HCT116 (cell line): ENCODE results near the gene TMEM203. TPM values are rescaled to one million over a fixed set of nuclear protein-coding genes. Genes with fewer than 3 reads are reported as not detected.

Experiments used
- ATAC-seq: fragments of 200-7000 bp; cut with Tn5 transposase; 2 replicates; pipeline ENCODE4 v1.9.1; 2020; ENCODE audit warnings: mild to moderate bottlenecking, moderate library complexity
- BruUV-seq: library from RNA; stranded (reverse); fragments of 400-500 nt; replicated peaks from 2 replicates; lab custom pipeline; 2021; lab: Mats Ljungman, UMichigan
- CTCF ChIA-PET: fragments of 300-600 bp; sonication (Branson Sonifier 250); formaldehyde crosslinking; loops from one replicate; lab custom pipeline; 2021; ENCODE audit warnings: antibody characterized with exemption; lab: Charles Lee
- POLR2A ChIA-PET: fragments of 300-600, 350-600 bp; sonication (Branson Sonifier 250); formaldehyde crosslinking; loops from one replicate; lab custom pipeline; 2021; ENCODE audit warnings: antibody characterized with exemption; lab: Charles Lee
- RAD21 ChIA-PET, 2 experiments: fragments of 300-600 bp; sonication (Branson Sonifier 250); formaldehyde crosslinking; loops; one replicate each; lab custom pipeline; 2023; ENCODE audit warnings: low total read pairs in 2 of 2; ENCODE audit not compliant: uncharacterized antibody in 2 of 2, unreplicated experiment in 2 of 2, low non-redundant PET in 1 of 2; lab: Charles Lee
- DNase-seq: peaks from one replicate; pipeline ENCODE4 v3.0.0-alpha.2; 2010; ENCODE audit warnings: low read depth, low spot score
- H2AFZ ChIP-seq: fragments of 200-600 bp; shearing (Covaris generic), sonication (generic); 2 replicates; pipeline ENCODE4 v1.6.1; 2017; ENCODE audit warnings: low read depth, mixed run types, mixed read lengths, antibody characterized with exemption, low read length; ENCODE audit not compliant: poor library complexity, severe bottlenecking
- H3K27ac ChIP-seq: 2 replicates; pipeline ENCODE4 v1.5.1; 2012; ENCODE audit warnings: low read depth, low read length
- H3K27me3 ChIP-seq: fragments of 200-600 bp; sonication (generic); 2 replicates; pipeline ENCODE4 v1.6.1; 2016; ENCODE audit warnings: mixed run types, low read length, mixed read lengths; ENCODE audit not compliant: insufficient read depth
- H3K36me3 ChIP-seq, 2 experiments: fragments of 200-500 bp in 1 of 2; fragments of 200-600 bp in 1 of 2; sonication (Bioruptor generic) in 1 of 2; sonication (generic) in 1 of 2; 2 replicates each; pipeline versions ENCODE4 v1.5.1 to v1.6.1; 2014 to 2016; ENCODE audit warnings: low read length in 2 of 2, inconsistent platforms in 1 of 2, mixed read lengths in 1 of 2, mixed run types in 1 of 2; ENCODE audit not compliant: insufficient read depth in 2 of 2, control insufficient read depth in 1 of 2
- H3K4me1 ChIP-seq, 2 experiments: fragments of 200-600 bp in 1 of 2; sonication (generic) in 1 of 2; 2 replicates each; pipeline versions ENCODE4 v1.5.1 to v1.6.1; 2012 to 2017; ENCODE audit warnings: low read length in 2 of 2, inconsistent platforms in 1 of 2, mild to moderate bottlenecking in 1 of 2, mixed read lengths in 1 of 2, mixed run types in 1 of 2, moderate library complexity in 1 of 2; ENCODE audit not compliant: insufficient read depth in 2 of 2, control insufficient read depth in 1 of 2
- H3K4me2 ChIP-seq: fragments of 200-600 bp; sonication (generic); 2 replicates; pipeline ENCODE4 v1.6.1; 2017; ENCODE audit warnings: mixed run types, low read length, mixed read lengths
- H3K4me3 ChIP-seq, 2 experiments: fragments of 200-600 bp in 1 of 2; sonication (generic) in 1 of 2; replicated peaks in 1 of 2; 2 replicates each; pipeline ENCODE4 v1.5.1; 2011 to 2016; ENCODE audit warnings: low read length in 2 of 2, control low read depth in 1 of 2, low read depth in 1 of 2, mild to moderate bottlenecking in 1 of 2, mixed read lengths in 1 of 2, mixed run types in 1 of 2
- H3K79me2 ChIP-seq: fragments of 200-600 bp; sonication (generic); 2 replicates; pipeline ENCODE4 v1.6.1; 2017; ENCODE audit warnings: mild to moderate bottlenecking, mixed run types, low read length, moderate library complexity, mixed read lengths; ENCODE audit not compliant: insufficient read depth
- H3K9ac ChIP-seq: fragments of 200-600 bp; sonication (generic); 2 replicates; pipeline ENCODE4 v1.6.1; 2016; ENCODE audit warnings: low read length, mixed read lengths
- H3K9me2 ChIP-seq: fragments of 200-600 bp; sonication (generic), shearing (Covaris generic); 2 replicates; pipeline ENCODE4 v1.6.1; 2017; ENCODE audit warnings: mixed run types, mild to moderate bottlenecking, moderate library complexity; ENCODE audit not compliant: insufficient read depth
- H3K9me3 ChIP-seq, 2 experiments: fragments of 200-500 bp in 1 of 2; fragments of 200-600 bp in 1 of 2; sonication (Bioruptor generic) in 1 of 2; sonication (generic) in 1 of 2; 2 replicates each; pipeline ENCODE4 v1.6.1; 2014 to 2017; ENCODE audit warnings: low read length in 2 of 2, mixed read lengths in 2 of 2, inconsistent platforms in 1 of 2, low read depth in 1 of 2, mild to moderate bottlenecking in 1 of 2, mixed run types in 1 of 2, moderate library complexity in 1 of 2; ENCODE audit not compliant: control insufficient read depth in 1 of 2, insufficient read depth in 1 of 2
- H4K20me1 ChIP-seq: fragments of 200-600 bp; sonication (generic), shearing (Covaris generic); 2 replicates; pipeline ENCODE4 v1.6.1; 2017; ENCODE audit warnings: mixed run types, mild to moderate bottlenecking, moderate library complexity; ENCODE audit not compliant: insufficient read depth
- ATF3 ChIP-seq: IDR thresholded peaks from 2 replicates; pipeline ENCODE4 v1.6.1; 2012
- CBX3 ChIP-seq: IDR thresholded peaks from 2 replicates; pipeline ENCODE4 v1.6.1; 2012; ENCODE audit warnings: low read depth
- CEBPB ChIP-seq: IDR thresholded peaks from 2 replicates; pipeline ENCODE4 v1.6.1; 2012; ENCODE audit warnings: low read depth
- JUND ChIP-seq: IDR thresholded peaks from 2 replicates; pipeline ENCODE4 v1.6.1; 2012
- MAX ChIP-seq: IDR thresholded peaks from 2 replicates; pipeline ENCODE4 v1.6.1; 2012
- POLR2AphosphoS5 ChIP-seq: IDR thresholded peaks from 2 replicates; pipeline ENCODE4 v1.6.1; 2011; ENCODE audit warnings: mild to moderate bottlenecking, low read depth, low read length, moderate library complexity
- RAD21 ChIP-seq: IDR thresholded peaks from 2 replicates; pipeline ENCODE4 v1.6.1; 2012; ENCODE audit warnings: low read depth, mild to moderate bottlenecking
- SIN3A ChIP-seq: IDR thresholded peaks from 2 replicates; pipeline ENCODE4 v1.6.1; 2012; ENCODE audit warnings: low read depth
- SP1 ChIP-seq: IDR thresholded peaks from 2 replicates; pipeline ENCODE4 v1.6.1; 2012; ENCODE audit warnings: low read depth
- SRF ChIP-seq: IDR thresholded peaks from 2 replicates; pipeline ENCODE4 v1.6.1; 2012; ENCODE audit warnings: low read depth
- TCF7L2 ChIP-seq: IDR thresholded peaks from 2 replicates; pipeline ENCODE4 v1.7.0; 2011; ENCODE audit warnings: borderline replicate concordance, inconsistent platforms; ENCODE audit not compliant: insufficient read depth, insufficient read length; ENCODE audit errors: extremely low read depth
- ZBTB33 ChIP-seq: IDR thresholded peaks from 2 replicates; pipeline ENCODE4 v1.6.1; 2011; ENCODE audit warnings: mild to moderate bottlenecking, low read length, moderate library complexity; ENCODE audit not compliant: insufficient replicate concordance; ENCODE audit errors: extremely low read depth
- ZFX ChIP-seq: fragments of 450-650 bp; IDR thresholded peaks from 2 replicates; pipeline ENCODE4 v1.6.1; 2017
- intact Hi-C: fragments of 100-400 bp; cut with micrococcal nuclease; formaldehyde crosslinking; loops from 2 replicates; pipeline ENCODE4 v1.10.0; 2022
- total RNA-seq: library from RNA; stranded (reverse); gene quantifications from one replicate; pipeline ENCODE4 v1.2.1, GENCODE V29; 2021; ENCODE audit not compliant: unreplicated experiment

The TMEM203 gene
- total RNA-seq, 1 experiment from 2014 or later, result 45.0 TPM

DNA sequence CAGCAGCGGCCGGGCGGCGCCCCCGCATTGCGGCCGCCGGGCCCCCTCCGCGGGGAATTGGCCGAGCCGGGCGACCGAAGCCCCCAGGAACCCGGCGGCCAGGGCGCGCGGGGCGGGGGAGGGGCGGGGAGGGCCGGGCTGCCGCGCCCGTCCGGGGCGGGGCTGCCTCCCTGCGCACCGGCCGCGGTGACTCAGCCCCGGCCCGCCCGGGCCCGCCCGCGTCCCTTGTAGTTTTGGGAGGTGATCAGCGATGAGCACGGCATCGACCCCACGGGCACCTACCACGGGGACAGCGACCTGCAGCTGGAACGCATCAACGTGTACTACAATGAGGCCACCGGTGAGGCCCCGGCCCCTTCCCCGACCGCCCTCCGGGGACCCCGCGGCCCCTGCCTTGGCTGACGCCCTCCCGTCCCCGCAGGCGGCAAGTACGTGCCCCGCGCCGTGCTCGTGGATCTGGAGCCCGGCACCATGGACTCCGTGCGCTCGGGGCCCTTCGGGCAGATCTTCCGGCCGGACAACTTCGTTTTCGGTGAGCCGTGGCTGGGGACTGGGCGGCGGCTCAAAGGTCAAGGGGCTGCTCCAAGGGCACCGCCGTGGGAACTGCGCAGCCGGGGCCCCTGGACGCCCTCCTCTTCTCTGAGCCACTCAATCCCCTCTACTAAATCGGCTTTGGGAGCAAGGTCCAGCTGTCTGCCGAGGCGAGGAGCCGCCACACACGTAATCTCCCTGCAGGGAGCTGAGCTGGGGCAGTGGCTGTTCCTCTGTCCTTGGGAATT is 36.2 kb upstream of the TMEM203 start:
- Histone ChIP-seq H2AFZ (no peak overlapping the region), H3K4me2 (peak overlapping the region; percentile 98), H3K4me3 (peak overlapping the region; percentile 85 to 96), H3K9ac (peak overlapping the region; percentile 93), H3K36me3 (peaks cover 11 to 21% of the 10 kb centered on the region in 2 experiments), H3K9me3 (no peaks in the 10 kb centered on the region), H3K27ac (peak overlapping the region; percentile 96), H3K9me2 (no peaks in the 10 kb centered on the region), H3K27me3 (no peaks in the 10 kb centered on the region), H3K79me2 (peaks cover 40% of the 10 kb centered on the region), H3K4me1 (peaks cover 29 to 55% of the 10 kb centered on the region in 2 experiments), H4K20me1 (peaks cover 21% of the 10 kb centered on the region; the same call in 1 of the 2 replicates)
- ChIA-PET POLR2A (interaction anchor here (0.7 to 1.9 kb wide), 22 partner anchors 8 to 195 kb away, joined by 3 to 39 read pairs (median 6); partner anchors contain the start of genes ANAPC2, MAN1B1, NELFB and RNF224), RAD21 (interaction anchor here in 1 of 2 experiments (0.6 kb wide), 1 partner anchor 45 kb away, joined by 4 read pairs; no protein-coding TSS in a partner anchor), CTCF (interaction anchor here (0.6 to 1.9 kb wide), 6 partner anchors 12 to 212 kb away, joined by 3 to 10 read pairs (median 4); partner anchors contain the start of gene MAN1B1)
- intact Hi-C loops, result loop anchor here (1.0 kb wide), 2 partner anchors 14 to 41 kb away; partner anchors contain the start of genes NELFB and TPRN
- TF ChIP-seq ZFX (peak; percentile 33; the same call in 1 of the 2 replicates), SRF (no peak)
- ATAC-seq (peak; percentile 14), DNase-seq (no peak)
- BruUV-seq, result TSS peak; percentile 74

- no peaks in the 10 kb centered on the region for H3K27me3 ChIP-seq
- H3K9ac ChIP-seq, result peak within 1 kb of the TSS; percentile 97
- H3K79me2 ChIP-seq, result peaks cover 40% of the 10 kb centered on the region
- CTCF ChIA-PET, result interaction anchor here (1.0 to 1.9 kb wide), 5 partner anchors 13 to 211 kb away, joined by 3 to 10 read pairs (median 5); partner anchors contain the start of gene MAN1B1
- peaks cover 21% of the 10 kb centered on the region; the same call in 1 of the 2 replicates for H4K20me1 ChIP-seq
- no peaks in the 10 kb centered on the region for H3K9me2 ChIP-seq
- H3K4me2 ChIP-seq, result peak within 1 kb of the TSS; percentile 98
- DNase-seq, result peak; percentile 100
- no peaks in the 10 kb centered on the region for H3K9me3 ChIP-seq
- BruUV-seq, result no TSS peak
- H3K4me3 ChIP-seq, result peak within 1 kb of the TSS; percentile 85 to 96
- peaks cover 31 to 61% of the 10 kb centered on the region in 2 experiments for H3K4me1 ChIP-seq
- RAD21 ChIA-PET, result no interaction called here
- POLR2A ChIA-PET, result interaction anchor here (0.6 to 1.9 kb wide), 30 partner anchors 9 to 293 kb away, joined by 3 to 39 read pairs (median 5); partner anchors contain the start of genes ANAPC2, DPP7, ENTPD2 and ENTPD8
- peak; percentile 75 for ATAC-seq
- H3K27ac ChIP-seq, result peak within 1 kb of the TSS; percentile 100
- H2AFZ ChIP-seq, result no peak within 1 kb of the TSS
- intact Hi-C loops, result loop anchor here (1.0 kb wide), 2 partner anchors 14 to 41 kb away; partner anchors contain the start of genes NELFB and TPRN
- H3K36me3 ChIP-seq, result peaks cover 11 to 21% of the 10 kb centered on the region in 2 experiments
- TF ChIP-seq CBX3, result no peak
- peak; percentile 99 for TF ChIP-seq POLR2AphosphoS5
- TF ChIP-seq TCF7L2, result peak; percentile 6
- TF ChIP-seq ZBTB33, result peak; percentile 60
- no peak for TF ChIP-seq SIN3A
- TF ChIP-seq RAD21, result no peak
- no peak for TF ChIP-seq ATF3
- TF ChIP-seq CEBPB, result no peak
- no peak for TF ChIP-seq MAX
- TF ChIP-seq SRF, result no peak
- no peak for TF ChIP-seq JUND
- no peak for TF ChIP-seq SP1
Observed at GRCh38 chr9:137240841-137241489, 35.5 kb upstream of the TMEM203 start, which contains the start of gene TUBB4B. TSS of gene TUBB4B (plus strand) at chr9:137241287. CDS start at chr9:137241361, 74 bp downstream.
